HG03025 (cell line): ENCODE results near the gene MALRD1.

Source experiments
- ATAC-seq: cut with Tn5 transposase; IDR thresholded peaks from one replicate; pipeline ENCODE4 v1.9.1; 2021; ENCODE audit warnings: mild to moderate bottlenecking, moderate library complexity; ENCODE audit not compliant: unreplicated experiment, low FRiP score

The MALRD1 gene

GRCh38 chr10:19209319-19209718, 160.7 kb downstream of the MALRD1 start:
- no peak for ATAC-seq

GRCh38 chr10:19212590-19212989, 164.0 kb downstream of the MALRD1 start:
- no peak for ATAC-seq

GRCh38 chr10:19221216-19221615, 172.6 kb downstream of the MALRD1 start:
- ATAC-seq: no peak

- ATAC-seq: no peak
Measured at GRCh38 chr10:19226025-19226424, 177.4 kb downstream of the MALRD1 start.

- ATAC-seq: no peak
Measured at GRCh38 chr10:19231034-19231433, 182.4 kb downstream of the MALRD1 start.

GRCh38 chr10:19245889-19246752, 197.5 kb downstream of the MALRD1 start:
- no peak for ATAC-seq

- ATAC-seq: no peak
Measured at GRCh38 chr10:19247843-19248242, 199.2 kb downstream of the MALRD1 start.

GRCh38 chr10:19250546-19250945, 201.9 kb downstream of the MALRD1 start:
- no peak for ATAC-seq

GRCh38 chr10:19252531-19252930, 203.9 kb downstream of the MALRD1 start:
- ATAC-seq: no peak

GRCh38 chr10:19256331-19256730, 207.7 kb downstream of the MALRD1 start:
- no peak for ATAC-seq

GRCh38 chr10:19263262-19263661, 214.7 kb downstream of the MALRD1 start:
- ATAC-seq: no peak

- ATAC-seq: no peak
Measured at GRCh38 chr10:19283285-19283684, 234.7 kb downstream of the MALRD1 start.

- ATAC-seq: no peak
Measured at GRCh38 chr10:19283786-19284185, 235.2 kb downstream of the MALRD1 start.

- no peak for ATAC-seq
Measured at GRCh38 chr10:19290770-19291169, 242.2 kb downstream of the MALRD1 start.

GRCh38 chr10:19294233-19294632, 245.6 kb downstream of the MALRD1 start:
- ATAC-seq: no peak

GRCh38 chr10:19299645-19300044, 251.0 kb downstream of the MALRD1 start:
- no peak for ATAC-seq

- ATAC-seq: no peak
Measured at GRCh38 chr10:19302117-19302516, 253.5 kb downstream of the MALRD1 start.

- ATAC-seq: no peak
Measured at GRCh38 chr10:19310066-19310465, 261.5 kb downstream of the MALRD1 start.

- no peak for ATAC-seq
Measured at GRCh38 chr10:19316204-19316870, 267.7 kb downstream of the MALRD1 start.

- no peak for ATAC-seq
Measured at GRCh38 chr10:19317952-19318351, 269.4 kb downstream of the MALRD1 start.

- no peak for ATAC-seq
Measured at GRCh38 chr10:19325581-19325980, 277.0 kb downstream of the MALRD1 start.

- ATAC-seq: no peak
Measured at GRCh38 chr10:19328582-19328981, 280.0 kb downstream of the MALRD1 start.
